ENCODE data around the gene PRKAG1.

Gene PRKAG1

GRCh38 chr12:49049566-49050224 lies 31.1 kb upstream of the PRKAG1 start:
- peak; percentile 96 for DNase-seq

- no peak for DNase-seq
Measured at GRCh38 chr12:49048953-49049352, 30.4 kb upstream of the PRKAG1 start.

GRCh38 chr12:49046129-49046895 lies 27.7 kb upstream of the PRKAG1 start:
- DNase-seq = no peak

GRCh38 chr12:49044660-49045059 lies 26.1 kb upstream of the PRKAG1 start:
- DNase-seq = no peak

GRCh38 chr12:49043856-49044258 lies 25.3 kb upstream of the PRKAG1 start:
- peak; percentile 82 for DNase-seq

GRCh38 chr12:49043241-49043640 lies 24.7 kb upstream of the PRKAG1 start:
- DNase-seq = no peak

- no peak for DNase-seq
Measured at GRCh38 chr12:49041881-49042484, 23.4 kb upstream of the PRKAG1 start.

- DNase-seq = no peak
Measured at GRCh38 chr12:49041036-49041880, 22.7 kb upstream of the PRKAG1 start.

- no peak for DNase-seq
Measured at GRCh38 chr12:49040364-49040855, 21.8 kb upstream of the PRKAG1 start.

GRCh38 chr12:49039421-49040363 lies 21.1 kb upstream of the PRKAG1 start:
- DNase-seq = no peak

GRCh38 chr12:49038291-49038955 lies 19.8 kb upstream of the PRKAG1 start:
- DNase-seq = no peak

GRCh38 chr12:49037947-49038237 lies 19.3 kb upstream of the PRKAG1 start:
- DNase-seq = no peak

- no peak for DNase-seq
Measured at GRCh38 chr12:49037111-49037946, 18.8 kb upstream of the PRKAG1 start.

- DNase-seq = no peak
Measured at GRCh38 chr12:49036029-49036428, 17.5 kb upstream of the PRKAG1 start.

GRCh38 chr12:49034286-49034622 lies 15.7 kb upstream of the PRKAG1 start:
- DNase-seq = no peak

- DNase-seq = no peak
Measured at GRCh38 chr12:49033611-49034285, 15.2 kb upstream of the PRKAG1 start.

- no peak for DNase-seq
Measured at GRCh38 chr12:49032679-49033447, 14.3 kb upstream of the PRKAG1 start.

- no peak for DNase-seq
Measured at GRCh38 chr12:49032276-49032675, 13.7 kb upstream of the PRKAG1 start.

- DNase-seq = peak; percentile 5
Measured at GRCh38 chr12:49031573-49032161, 13.1 kb upstream of the PRKAG1 start.

All from 8988T (cell line).